K562 (cell line): Measurements from ENCODE around the gene TRMT1. TPM values are rescaled to one million over a fixed set of nuclear protein-coding genes. Genes with fewer than 3 reads are reported as not detected.

ENCODE experiments used
- BRF1 ChIP-seq: IDR thresholded peaks from 3 replicates; pipeline ENCODE4 v1.6.1; 2011; ENCODE audit warnings: borderline replicate concordance, mild to moderate bottlenecking; ENCODE audit not compliant: insufficient read length; ENCODE audit errors: extremely low read depth
- FOXO4 ChIP-seq: fragments of 450-650 bp; formaldehyde crosslinking; IDR thresholded peaks from 2 replicates; pipeline ENCODE4 v1.4.0; 2020; ENCODE audit warnings: mild to moderate bottlenecking, moderate library complexity
- HDAC8 ChIP-seq: fragments of 450-650 bp; IDR thresholded peaks from 2 replicates; pipeline ENCODE4 v1.6.1; 2016; ENCODE audit warnings: mild to moderate bottlenecking, missing genetic modification characterization, moderate library complexity, missing compliant biosample characterization
- KLF1 ChIP-seq: fragments of 450-650 bp; IDR thresholded peaks from 2 replicates; pipeline ENCODE4 v1.6.1; 2016; ENCODE audit warnings: missing genetic modification characterization, missing compliant biosample characterization
- MITF ChIP-seq: IDR thresholded peaks from 2 replicates; pipeline ENCODE4 v1.6.1; 2014; ENCODE audit warnings: antibody characterized with exemption
- MLX ChIP-seq, 2 experiments: fragments of 450-650 bp in 1 of 2; sonication (generic) in 1 of 2; formaldehyde crosslinking; conservative IDR thresholded peaks; 2 replicates each; pipeline versions ENCODE4 v1.4.0 to v1.8.1; 2020 to 2022; ENCODE audit warnings: mild to moderate bottlenecking in 1 of 2, missing genetic modification reagents in 1 of 2
- NR1H2 ChIP-seq: sonication (generic); formaldehyde crosslinking; IDR thresholded peaks from 2 replicates; pipeline ENCODE4 v1.4.0; 2020; ENCODE audit warnings: mild to moderate bottlenecking, missing genetic modification reagents
- PHF20 ChIP-seq: fragments of 450-650 bp; IDR thresholded peaks from 2 replicates; pipeline ENCODE4 v1.6.1; 2018; ENCODE audit not compliant: partially characterized antibody
- ZC3H4 ChIP-seq: sonication (generic); formaldehyde crosslinking; IDR thresholded peaks from 2 replicates; pipeline ENCODE4 v1.9.0; 2021; ENCODE audit warnings: missing genetic modification reagents, borderline replicate concordance
- ZNF146 ChIP-seq: IDR thresholded peaks from one replicate; pipeline ENCODE4 v1.6.1; 2018; ENCODE audit warnings: missing compliant biosample characterization; ENCODE audit not compliant: unreplicated experiment
- ZNF253 ChIP-seq: fragments of 250-450 bp; sonication (Bioruptor Pico); conservative IDR thresholded peaks from 2 replicates; pipeline ENCODE4 v1.6.1; 2021; ENCODE audit warnings: mild to moderate bottlenecking
- ZNF316 ChIP-seq: fragments of 450-650 bp; IDR thresholded peaks from 2 replicates; pipeline ENCODE4 v1.6.1; 2016
- ZNF655 ChIP-seq: fragments of 250-450 bp; sonication (Bioruptor Pico); IDR thresholded peaks from 2 replicates; pipeline ENCODE4 v1.5.0; 2021
- ZZZ3 ChIP-seq: fragments of 450-650 bp; IDR thresholded peaks from 2 replicates; pipeline ENCODE4 v1.6.1; 2016; ENCODE audit warnings: antibody characterized with exemption, mild to moderate bottlenecking, moderate library complexity
- polyA plus RNA-seq, 8 experiments: library from polyadenylated mRNA; depleted of rRNA in 4 of 8; stranded (reverse) in 5 of 8; unstranded in 3 of 8; fragments of >200 nt; fragmentation: Nextera tagmentation in 2 of 8; fragmentation: Illumina TruSeq in 1 of 8; extraction: Ambion mirVana in 2 of 8; extraction: Trizol in 1 of 8; gene quantifications; 2 replicates each; pipeline versions ENCODE4 v1.2.1 to v1.2.3, GENCODE V29; 2011 to 2014; ENCODE audit warnings: inconsistent platforms in 1 of 8, missing spikeins in 1 of 8
- total RNA-seq, 7 experiments: library from RNA; depleted of rRNA in 6 of 7; stranded (reverse); fragments of >200 nt in 6 of 7; fragmentation: Illumina TruSeq in 2 of 7; extraction: Trizol in 2 of 7; gene quantifications; 2 replicates each; pipeline versions ENCODE4 v1.2.1 to v1.2.3, GENCODE V29; 2011 to 2021; ENCODE audit warnings: low replicate concordance in 1 of 7
- TF ChIP-seq, protein P1 (sequence below), 2 experiments: IDR thresholded peaks; 2 replicates each; pipeline ENCODE4 v1.6.1; 2011; ENCODE audit warnings: borderline replicate concordance in 1 of 2, control low read depth in 1 of 2, low read depth in 1 of 2, low read length in 1 of 2, mild to moderate bottlenecking in 1 of 2, mixed read lengths in 1 of 2, moderate library complexity in 1 of 2; ENCODE audit not compliant: insufficient read depth in 1 of 2, insufficient read length in 1 of 2, poor library complexity in 1 of 2, severe bottlenecking in 1 of 2; ENCODE audit errors: extremely low read depth in 1 of 2
- TF ChIP-seq, protein P2 (sequence below): fragments of 200-800 bp; sonication (Bioruptor generic); IDR thresholded peaks from 2 replicates; pipeline ENCODE4 v1.6.1; 2017; ENCODE audit warnings: missing genetic modification characterization, missing compliant biosample characterization

The TRMT1 gene
- total and polyA plus RNA-seq, 9 of the 15 experiments (the other 6 are each of a cell fraction or from before 2014, with no cell fraction given), result 5.8 to 158 (median 54.3) TPM

DNA sequence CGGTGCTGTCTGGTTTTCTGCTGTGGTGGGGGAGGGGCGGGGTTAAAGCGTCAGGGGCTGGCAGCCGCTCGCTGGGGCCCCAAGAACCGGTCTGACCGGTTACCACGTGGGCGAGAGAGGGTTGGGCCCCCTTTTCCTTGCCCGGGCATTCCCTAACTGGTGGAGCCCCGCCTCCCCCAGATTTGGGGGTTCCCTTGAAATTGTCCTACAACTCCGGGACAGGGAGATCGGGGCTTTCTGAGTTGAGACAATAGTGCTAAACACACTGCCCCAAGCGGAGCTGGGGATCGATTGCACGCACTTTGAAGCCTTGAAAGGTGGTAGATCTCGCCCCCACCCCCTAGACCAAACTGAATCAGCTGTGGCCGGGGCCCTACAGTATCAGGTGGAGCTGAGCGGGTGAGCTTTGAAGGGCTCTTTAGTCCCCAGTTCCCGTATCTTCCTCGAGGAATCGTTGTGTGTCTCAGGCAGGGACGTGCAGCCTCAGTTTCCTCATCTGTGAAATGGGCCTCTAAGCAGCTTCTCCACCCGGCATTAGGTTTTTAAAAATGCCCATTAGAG is 38.5 kb upstream of the TRMT1 start (continued):
- TF ChIP-seq MITF, result no peak
- 0 out of 2 replicates have a peak, but pooled peaks have one; percentile 61 for TF ChIP-seq ZNF655 (CRISPR knock-in tag)
- TF ChIP-seq, protein P1, sequence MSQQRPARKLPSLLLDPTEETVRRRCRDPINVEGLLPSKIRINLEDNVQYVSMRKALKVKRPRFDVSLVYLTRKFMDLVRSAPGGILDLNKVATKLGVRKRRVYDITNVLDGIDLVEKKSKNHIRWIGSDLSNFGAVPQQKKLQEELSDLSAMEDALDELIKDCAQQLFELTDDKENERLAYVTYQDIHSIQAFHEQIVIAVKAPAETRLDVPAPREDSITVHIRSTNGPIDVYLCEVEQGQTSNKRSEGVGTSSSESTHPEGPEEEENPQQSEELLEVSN (IDR thresholded peaks at IDR 0.05; ENCODE audit: borderline replicate concordance in 1 of 2, extremely low read depth in 1 of 2, insufficient read depth in 1 of 2, insufficient read length in 1 of 2, low read depth in 1 of 2, low read length in 1 of 2, poor library complexity in 1 of 2, severe bottlenecking in 1 of 2), result peak in 1 of 2 experiments; percentile 19
- TF ChIP-seq HDAC8 (tag), result no peak
- peak; percentile 38 for TF ChIP-seq PHF20
- peak; percentile 90 for TF ChIP-seq ZC3H4
- TF ChIP-seq, protein P2, sequence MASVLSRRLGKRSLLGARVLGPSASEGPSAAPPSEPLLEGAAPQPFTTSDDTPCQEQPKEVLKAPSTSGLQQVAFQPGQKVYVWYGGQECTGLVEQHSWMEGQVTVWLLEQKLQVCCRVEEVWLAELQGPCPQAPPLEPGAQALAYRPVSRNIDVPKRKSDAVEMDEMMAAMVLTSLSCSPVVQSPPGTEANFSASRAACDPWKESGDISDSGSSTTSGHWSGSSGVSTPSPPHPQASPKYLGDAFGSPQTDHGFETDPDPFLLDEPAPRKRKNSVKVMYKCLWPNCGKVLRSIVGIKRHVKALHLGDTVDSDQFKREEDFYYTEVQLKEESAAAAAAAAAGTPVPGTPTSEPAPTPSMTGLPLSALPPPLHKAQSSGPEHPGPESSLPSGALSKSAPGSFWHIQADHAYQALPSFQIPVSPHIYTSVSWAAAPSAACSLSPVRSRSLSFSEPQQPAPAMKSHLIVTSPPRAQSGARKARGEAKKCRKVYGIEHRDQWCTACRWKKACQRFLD (CRISPR knock-in tag), result no peak
- no peak for TF ChIP-seq NR1H2
- peak; percentile 63; the same call in 1 of the 2 replicates for TF ChIP-seq KLF1
- TF ChIP-seq ZZZ3, result no peak
- no peak for TF ChIP-seq MLX (CRISPR knock-in tag; conservative IDR thresholded peaks at IDR 0.05)
- no peak for TF ChIP-seq ZNF253
- no peak for TF ChIP-seq BRF1
- no peak for TF ChIP-seq FOXO4 (CRISPR knock-in tag)
- no peak for TF ChIP-seq ZNF146 (CRISPR knock-in tag)
- no peak for TF ChIP-seq ZNF316
